HS-5 (cell line): ENCODE data around the gene GUCY1B1.
"Not testable (repeated sequence)": the region's sequence is repeated elsewhere in the genome, so short reads cannot be mapped to it uniquely, and the experiment has no call there.

Source experiments
- DNase-seq: peaks from one replicate; pipeline ENCODE4 v3.0.0-alpha.2; 2012; ENCODE audit warnings: low read depth

GUCY1B1 gene

DNA sequence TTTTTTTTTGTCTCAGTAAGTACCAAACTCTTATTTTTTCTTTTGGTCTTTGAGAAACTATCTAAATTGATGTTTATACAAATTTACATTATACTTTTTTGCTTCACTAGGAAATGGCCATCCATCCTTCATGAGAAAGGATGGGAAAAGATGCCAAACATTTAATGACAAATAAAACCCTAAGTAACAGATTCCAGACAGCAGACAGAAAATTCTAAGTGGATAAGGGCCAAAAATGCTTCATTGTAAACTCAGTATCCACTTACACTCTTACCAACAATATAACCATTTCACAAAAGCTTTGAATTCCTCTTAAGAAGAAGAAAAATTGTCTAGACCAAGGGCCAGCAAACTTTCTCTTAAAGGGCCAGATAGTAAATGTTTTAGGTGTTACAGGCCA is 3.5 kb downstream of the GUCY1B1 start:
- no peak for DNase-seq

DNA sequence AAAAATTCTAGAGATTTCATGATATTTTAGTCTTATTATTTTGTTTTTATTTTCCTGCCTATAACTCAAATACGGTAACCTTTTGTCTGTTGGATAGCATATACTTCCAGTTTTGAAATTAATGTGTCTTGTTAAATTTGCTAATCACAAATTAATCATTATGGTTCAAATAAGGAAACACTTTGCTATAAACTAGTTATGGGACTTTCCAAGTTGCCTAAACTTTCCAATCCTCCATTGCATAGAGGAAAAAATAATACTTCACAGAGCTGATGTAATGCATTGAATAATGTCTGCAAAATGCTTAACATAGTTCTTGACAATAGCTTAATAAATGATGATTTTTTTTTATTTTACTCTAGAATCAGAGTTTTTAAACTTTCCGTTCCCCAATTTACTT is 4.7 kb downstream of the GUCY1B1 start:
- DNase-seq: no peak

GRCh38 chr4:155765149-155765548 is 6.3 kb downstream of the GUCY1B1 start:
- no peak for DNase-seq

DNA sequence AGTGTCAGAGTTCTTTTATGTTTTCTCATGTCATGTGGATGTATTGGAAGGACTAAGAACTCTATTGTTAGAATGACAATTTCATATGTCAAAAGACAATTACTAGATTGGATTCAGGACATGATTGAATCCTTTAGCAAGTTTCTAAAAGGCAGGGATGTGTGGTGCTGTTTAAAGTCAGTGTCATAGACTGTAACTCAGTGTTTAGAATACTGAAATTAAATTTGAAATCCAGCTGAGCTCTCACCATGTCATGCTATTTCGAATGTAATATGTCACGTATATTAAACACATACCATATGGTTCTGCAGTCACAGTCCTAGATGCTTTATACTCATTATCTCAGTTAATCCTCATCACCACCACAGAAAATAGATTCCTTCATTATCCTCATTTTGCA is 7.8 kb downstream of the GUCY1B1 start:
- DNase-seq: no peak

DNA sequence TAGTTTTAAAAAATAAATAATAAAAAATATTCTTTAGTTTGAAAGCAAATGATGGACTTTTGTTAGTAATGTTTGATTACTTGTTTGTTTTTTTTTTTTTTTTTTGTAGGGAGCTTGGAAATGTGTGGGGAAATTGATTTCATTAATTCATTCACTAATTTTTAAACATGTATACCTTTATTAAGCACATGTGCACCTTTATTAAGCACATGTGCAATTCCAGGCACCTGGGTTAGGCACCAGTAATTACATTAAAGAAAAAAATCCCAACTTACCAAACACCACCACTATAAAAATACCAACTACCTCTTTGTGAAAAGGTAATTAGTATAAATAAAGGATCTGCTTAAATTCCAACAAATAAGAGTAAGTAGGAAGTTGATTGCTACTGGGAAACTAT is 9.5 kb downstream of the GUCY1B1 start:
- DNase-seq: no peak

GRCh38 chr4:155769090-155769489 is 10.3 kb downstream of the GUCY1B1 start:
- DNase-seq: no peak

- no peak for DNase-seq
Observed at GRCh38 chr4:155772459-155773195, 13.8 kb downstream of the GUCY1B1 start.

DNA sequence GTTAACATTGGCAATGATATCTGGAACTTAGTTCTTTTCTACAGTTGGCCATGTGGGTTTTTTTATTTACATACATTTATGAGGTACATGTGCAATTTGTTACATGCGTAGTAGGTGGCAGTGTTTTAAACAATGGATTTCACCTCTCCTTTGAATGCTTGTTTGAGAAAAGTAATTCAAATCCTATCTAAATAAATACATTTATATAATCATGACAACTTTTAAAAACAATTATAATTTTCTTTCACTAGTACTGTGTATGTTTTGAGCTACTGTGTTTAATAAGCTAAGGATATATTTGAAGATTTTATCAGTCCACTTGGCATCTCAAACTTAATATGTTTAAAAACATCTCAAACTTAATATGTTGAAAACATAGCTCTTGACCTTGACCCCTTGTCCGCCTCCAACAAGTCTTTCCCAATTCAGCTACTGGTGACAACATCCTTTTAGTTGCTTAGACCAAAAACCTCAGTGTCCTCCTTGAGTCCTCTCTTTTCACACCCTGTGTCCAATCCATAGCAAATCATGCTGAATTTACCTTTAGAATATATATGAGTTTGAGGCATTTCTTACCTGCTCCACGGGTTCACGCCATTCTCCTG is 14.5 kb downstream of the GUCY1B1 start:
- no peak for DNase-seq

GRCh38 chr4:155774033-155774432 is 15.2 kb downstream of the GUCY1B1 start:
- no peak for DNase-seq

- no peak for DNase-seq
Observed at GRCh38 chr4:155777971-155778735, 19.3 kb downstream of the GUCY1B1 start.

DNA sequence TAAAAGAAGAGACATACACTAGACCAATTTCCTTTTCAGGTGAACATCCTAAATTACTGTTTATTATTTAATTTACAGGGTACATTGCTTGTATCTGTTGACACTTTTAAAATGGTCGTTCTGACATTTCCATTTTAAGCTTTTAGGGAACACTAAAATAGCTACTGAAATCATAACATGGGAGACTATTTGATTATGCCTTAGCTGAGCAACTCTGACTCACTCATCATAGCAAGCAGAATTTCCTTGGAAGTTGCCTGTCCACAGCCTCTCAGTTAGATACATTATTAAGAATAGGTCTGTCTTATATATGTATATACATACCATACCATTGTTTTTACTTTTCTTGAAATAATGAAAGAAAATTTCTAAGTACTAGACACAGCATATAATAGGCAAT is 22.0 kb downstream of the GUCY1B1 start:
- DNase-seq: no peak

DNA sequence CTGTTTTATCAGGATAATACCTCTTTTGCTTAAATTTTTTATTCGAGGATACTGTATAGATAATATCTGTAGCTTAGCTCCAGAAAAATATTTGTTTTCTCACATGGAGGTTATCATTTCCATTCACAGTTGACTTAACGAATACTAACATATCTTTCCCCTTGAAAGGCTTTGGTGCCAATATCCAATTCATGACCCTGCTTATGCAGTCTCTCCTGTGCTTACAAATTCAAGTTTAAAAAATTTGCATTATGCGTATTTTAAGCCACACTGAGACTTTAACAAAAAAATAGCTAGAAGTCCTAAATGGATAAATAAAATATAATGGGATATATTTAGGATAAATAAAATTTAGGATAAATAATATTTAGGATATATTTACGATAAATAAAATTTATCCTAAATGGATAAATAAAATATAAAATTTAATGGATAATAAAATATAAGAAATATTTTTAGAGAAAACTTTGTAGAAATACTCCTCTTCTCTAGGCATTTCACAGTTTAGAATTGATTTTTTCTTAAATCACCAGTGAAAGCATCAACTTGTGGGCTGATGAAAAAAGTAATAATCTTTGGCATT is 22.5 kb downstream of the GUCY1B1 start:
- no peak for DNase-seq

DNA sequence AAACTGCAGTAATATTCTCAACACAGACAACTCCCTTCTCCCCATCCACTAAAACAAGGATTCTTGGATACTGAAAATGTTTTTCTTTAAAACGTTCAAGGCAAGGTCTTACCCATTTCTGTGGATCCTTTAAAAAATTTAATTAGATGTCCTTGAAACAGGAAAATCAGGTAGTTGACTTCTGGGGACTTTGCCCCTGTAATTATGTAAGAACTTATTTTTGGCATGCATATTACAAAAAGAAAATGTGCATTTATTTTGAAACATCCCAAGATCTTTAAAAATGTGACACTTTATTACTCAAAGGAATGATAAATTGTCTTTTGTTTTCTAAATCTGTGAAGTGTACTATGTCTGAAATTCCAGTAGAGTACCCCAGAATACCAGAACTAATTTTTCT is 25.8 kb downstream of the GUCY1B1 start:
- DNase-seq: no peak

DNA sequence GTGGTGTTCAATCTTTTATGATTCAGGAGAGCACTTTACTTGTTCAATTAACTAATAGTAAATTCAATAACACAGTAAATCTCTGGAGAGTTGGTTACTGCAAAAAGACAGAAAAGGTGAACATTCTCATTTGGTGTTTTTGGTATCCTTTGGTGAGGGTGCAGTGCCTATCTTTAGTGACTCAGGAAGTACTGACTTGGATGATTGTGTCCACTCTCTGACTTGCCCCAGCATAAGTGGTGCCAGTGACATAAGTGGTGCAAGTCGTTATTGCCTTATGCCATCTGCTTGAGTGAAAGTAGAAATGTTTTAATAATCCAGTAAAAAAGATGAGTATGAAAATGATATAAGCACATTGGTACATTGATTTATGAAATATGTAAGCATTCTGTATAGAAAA is 27.0 kb downstream of the GUCY1B1 start:
- no peak for DNase-seq

- DNase-seq: peak; percentile 26
Observed at GRCh38 chr4:155787113-155787710, 28.4 kb downstream of the GUCY1B1 start.

- no peak for DNase-seq
Observed at GRCh38 chr4:155789391-155789790, 30.6 kb downstream of the GUCY1B1 start.

GRCh38 chr4:155789982-155790381 is 31.2 kb downstream of the GUCY1B1 start:
- no peak for DNase-seq

- DNase-seq: no peak
Observed at GRCh38 chr4:155794589-155795236, 35.9 kb downstream of the GUCY1B1 start.

DNA sequence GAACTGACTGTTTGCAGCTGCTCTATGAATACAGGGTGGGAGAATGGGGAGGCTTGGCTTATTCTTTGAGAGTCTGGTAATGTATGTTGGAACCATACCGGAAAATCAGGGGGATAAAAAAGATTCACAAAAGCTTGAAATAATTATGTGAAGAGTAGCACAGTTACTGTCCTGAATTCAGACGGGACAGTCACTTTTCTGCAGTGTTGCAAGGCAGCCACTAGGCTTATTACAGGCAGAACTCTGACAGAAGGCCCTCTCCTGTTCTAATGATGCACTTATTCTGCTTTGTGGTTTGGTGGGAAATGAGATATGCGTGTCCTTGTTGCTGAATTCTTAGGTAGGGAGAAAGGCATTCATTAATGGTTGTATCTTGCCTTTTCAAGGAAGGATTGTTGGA is 37.2 kb downstream of the GUCY1B1 start:
- DNase-seq: no peak

DNA sequence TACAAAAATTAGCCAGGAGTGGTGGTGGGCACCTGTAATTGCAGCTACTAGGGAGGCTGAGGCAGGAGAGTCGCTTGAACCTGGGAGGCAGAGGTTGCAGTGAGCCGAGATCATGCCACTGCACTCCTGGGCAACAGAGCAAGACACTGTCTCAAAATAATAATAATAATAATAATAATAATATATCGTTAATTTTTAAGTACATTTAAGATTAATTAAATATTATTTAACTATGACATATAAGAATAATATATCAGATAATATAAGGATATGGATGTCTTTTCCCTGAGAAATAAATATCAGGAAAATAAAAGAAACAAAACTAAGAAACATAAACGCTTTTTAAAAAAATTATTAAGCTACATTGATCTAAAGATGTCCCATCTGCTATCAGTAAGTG is 38.8 kb downstream of the GUCY1B1 start:
- not testable (repeated sequence) for DNase-seq

DNA sequence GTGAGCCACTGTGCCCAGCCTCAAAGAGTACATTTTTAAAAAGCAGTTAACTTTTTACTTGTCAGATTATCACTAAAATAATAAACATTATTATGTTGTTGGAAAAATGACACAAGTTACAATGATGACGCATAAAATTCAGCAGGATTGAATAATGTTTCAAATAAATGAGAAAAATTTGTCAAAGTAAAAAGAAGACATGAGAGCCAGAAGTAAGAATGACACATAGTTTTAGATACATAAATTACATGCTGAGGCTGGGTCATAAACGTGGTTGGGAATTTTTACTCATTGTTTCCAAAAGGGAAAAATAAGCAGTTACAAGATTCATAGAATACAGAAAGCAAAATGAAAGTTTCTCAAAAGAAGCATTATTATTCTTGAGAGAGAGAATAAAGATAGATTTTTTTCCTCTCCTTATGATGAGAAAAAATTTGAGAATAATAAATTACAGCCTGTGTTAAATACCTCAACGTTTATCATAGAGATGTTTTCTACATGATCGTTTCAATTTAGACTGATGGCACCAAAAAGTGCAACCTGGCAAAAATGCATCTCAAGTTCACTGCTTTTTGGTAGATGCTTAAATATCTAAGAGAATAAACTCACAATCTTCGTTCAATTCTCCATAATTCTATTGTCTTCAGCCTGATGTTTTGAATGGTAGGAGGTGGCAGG is 40.4 kb downstream of the GUCY1B1 start:
- no peak for DNase-seq

GRCh38 chr4:155799794-155800123 is 40.9 kb downstream of the GUCY1B1 start:
- no peak for DNase-seq
